Psoas muscle (tissue), 8 donors: ENCODE measurements around the gene CDH8. TPM values are rescaled to one million over a fixed set of nuclear protein-coding genes. Genes with fewer than 3 reads are reported as not detected.

Experiments used
- ATAC-seq, 4 donors: fragments of 200-7000 bp; cut with Tn5 transposase; one replicate each; pipeline ENCODE4 v1.9.1; 2020; ENCODE audit warnings: moderate library complexity in 3 of 4, mild to moderate bottlenecking in 2 of 4
- DNase-seq, 2 donors: peaks; one replicate each; pipeline ENCODE4 v3.0.0-alpha.2; 2020
- H3K27ac ChIP-seq: fragments of 200-600 bp; one replicate; pipeline ENCODE4 v1.8.0; 2022
- H3K27me3 ChIP-seq, 3 donors: fragments of 200-600 bp in 1 of 3; one replicate each; pipeline versions ENCODE4 v1.6.1 to v1.8.0; 2013 to 2022; ENCODE audit warnings: low read length in 2 of 3, mild to moderate bottlenecking in 2 of 3, moderate library complexity in 1 of 3; ENCODE audit not compliant: insufficient read depth in 3 of 3
- H3K36me3 ChIP-seq, 2 donors: fragments of 200-600 bp in 1 of 2; one replicate each; pipeline versions ENCODE4 v1.6.1 to v1.8.0; 2013 to 2022; ENCODE audit warnings: low read depth in 1 of 2, mild to moderate bottlenecking in 1 of 2, moderate library complexity in 1 of 2; ENCODE audit not compliant: insufficient read depth in 1 of 2
- H3K4me1 ChIP-seq: fragments of 200-600 bp; one replicate; pipeline ENCODE4 v1.8.0; 2022
- H3K4me3 ChIP-seq: fragments of 200-600 bp; one replicate; pipeline ENCODE4 v1.8.0; 2022; ENCODE audit warnings: mild to moderate bottlenecking
- H3K9me3 ChIP-seq: fragments of 200-600 bp; one replicate; pipeline ENCODE4 v1.8.0; 2022
- CTCF ChIP-seq: fragments of 200-600 bp; IDR thresholded peaks from one replicate; pipeline ENCODE4 v1.8.0; 2022; ENCODE audit warnings: antibody characterized with exemption
- WGBS, 3 donors: extraction: QIAGEN DNeasy Blood & Tissue Kit; methylation state at CpG; one replicate each; pipeline versions ENCODE4 v1.1.6 to v1.1.7; 2013; 5-methylcytosine and 5-hydroxymethylcytosine counted together
- intact Hi-C, 2 donors: fragments of 100-400 bp; cut with DNase I; formaldehyde crosslinking; loops; one replicate each; pipeline versions ENCODE4 v1.11.0 to v1.14.2; 2022
- polyA plus RNA-seq, 3 donors: library from polyadenylated mRNA; stranded (reverse); fragments of 200-250 nt; gene quantifications; one replicate each; pipeline ENCODE4 v1.2.3, GENCODE V29; 2013
- total RNA-seq, 4 donors: library from RNA; stranded (reverse); fragmentation: NEBNext Ultra II Directional in 2 of 4; extraction: Animal tissue kit (Norgen Biotek cat#: 25700) in 2 of 4; gene quantifications; one replicate each; pipeline versions ENCODE4 v1.2.1 to v1.2.4, GENCODE V29; 2021 to 2023
- donor health status: healthy with polysubstance abuse.
- donor health status: DM: no; HTN: no; CAD: no; lungs with moderate emphysema.
- donor health status: Bipolar disorder and iron deficiency.
- donor health status: healthy.
- donor health status: DM: yes; HTN: yes; CAD: no.
- donor health status: DM: no; HTN: no; CAD: no.
- donor health status: DM: no; HTN: no; CAD: no.
- donor health status: DM: yes; HTN: yes; CAD: no.

The CDH8 gene
- total and polyA plus RNA-seq, 7 donors, result 0.13 to 1.2 (median 0.58) TPM

GRCh38 chr16:61915569-61915968 is 120.7 kb downstream of the CDH8 start:
- ATAC-seq (no peak), DNase-seq (no peak)
- Histone ChIP-seq H3K27ac (no peak overlapping the region), H3K27me3 (no peaks in the 10 kb centered on the region), H3K4me3 (no peak overlapping the region), H3K9me3 (no peaks in the 10 kb centered on the region), H3K4me1 (no peaks in the 10 kb centered on the region), H3K36me3 (no peaks in the 10 kb centered on the region)
- intact Hi-C loops, result no loop called here
- no peak for TF ChIP-seq CTCF
- WGBS, 3 donors, result 90 to 91% (median 91%) methylated on average over 3 of the region's 3 CpGs

- DNase-seq (no peak), ATAC-seq (no peak)
- TF ChIP-seq CTCF, result no peak
- Histone ChIP-seq H3K4me1 (no peaks in the 10 kb centered on the region), H3K27me3 (no peaks in the 10 kb centered on the region), H3K9me3 (no peaks in the 10 kb centered on the region), H3K36me3 (no peaks in the 10 kb centered on the region), H3K4me3 (no peak overlapping the region), H3K27ac (no peak overlapping the region)
- 32 to 45% (median 41%) methylated on average over 3 of the region's 3 CpGs for WGBS, 3 donors
- intact Hi-C loops, result no loop called here
Measured at GRCh38 chr16:61909074-61909473, 127.2 kb downstream of the CDH8 start.

DNA sequence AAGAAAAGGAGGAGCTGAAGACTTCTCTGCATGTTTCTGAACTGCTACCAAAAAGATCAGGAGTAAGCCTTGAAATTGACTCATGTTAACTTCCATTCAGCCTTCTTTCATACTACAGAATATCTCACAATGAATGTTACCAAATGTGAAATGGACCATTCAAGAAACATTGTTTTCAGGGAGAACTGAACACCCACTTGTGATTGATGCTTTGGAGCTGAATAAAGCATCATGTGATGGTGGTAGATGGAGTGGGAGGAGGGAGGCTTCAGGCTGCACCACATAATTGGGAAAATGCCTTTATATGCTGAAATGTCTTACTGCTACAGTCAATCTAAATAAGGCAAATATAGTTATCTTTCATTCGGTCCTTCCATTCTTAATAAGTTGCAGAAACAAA is 127.8 kb downstream of the CDH8 start:
- no peak for TF ChIP-seq CTCF
- WGBS, 3 donors, result 78 to 93% (median 90%) methylated on average over 1 of the region's 1 CpG
- H3K4me3 ChIP-seq, result no peak overlapping the region
- DNase-seq, result no peak
- no peaks in the 10 kb centered on the region for H3K27me3 ChIP-seq
- H3K36me3 ChIP-seq, result no peaks in the 10 kb centered on the region
- no peaks in the 10 kb centered on the region for H3K9me3 ChIP-seq
- no peak overlapping the region for H3K27ac ChIP-seq
- intact Hi-C loops, result no loop called here
- H3K4me1 ChIP-seq, result no peaks in the 10 kb centered on the region
- ATAC-seq, result no peak

- no peaks in the 10 kb centered on the region for H3K36me3 ChIP-seq
- no peak overlapping the region for H3K4me3 ChIP-seq
- H3K9me3 ChIP-seq, result no peaks in the 10 kb centered on the region
- DNase-seq, result no peak
- no peaks in the 10 kb centered on the region for H3K4me1 ChIP-seq
- no peak for TF ChIP-seq CTCF
- no peaks in the 10 kb centered on the region for H3K27me3 ChIP-seq
- ATAC-seq, result no peak
- WGBS, 3 donors, result 80 to 91% (median 84%) methylated on average over 1 of the region's 1 CpG
- H3K27ac ChIP-seq, result no peak overlapping the region
- intact Hi-C loops, result no loop called here
Measured at GRCh38 chr16:61901689-61902088, 134.5 kb downstream of the CDH8 start.

DNA sequence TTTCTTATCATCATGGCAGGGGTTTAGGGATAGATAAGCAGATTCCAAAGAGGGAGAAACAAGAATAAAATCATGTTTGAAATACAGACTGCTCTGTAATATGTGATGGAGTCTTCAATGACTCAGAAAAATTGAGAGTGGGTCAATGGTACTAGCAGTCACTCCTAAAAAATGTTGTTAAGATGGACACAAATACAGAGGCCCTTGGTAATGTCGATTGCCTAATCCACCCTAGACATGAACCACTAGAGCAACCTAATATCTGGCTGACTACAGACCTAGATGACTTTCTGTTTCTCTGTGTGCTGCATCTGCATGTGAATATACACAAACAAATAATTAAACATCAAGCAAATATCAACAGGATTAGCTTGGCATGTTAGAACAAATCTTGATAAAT is 135.8 kb downstream of the CDH8 start:
- TF ChIP-seq CTCF, result no peak
- intact Hi-C loops, result no loop called here
- no peaks in the 10 kb centered on the region for H3K27me3 ChIP-seq
- H3K36me3 ChIP-seq, result no peaks in the 10 kb centered on the region
- H3K4me3 ChIP-seq, result no peak overlapping the region
- H3K27ac ChIP-seq, result no peak overlapping the region
- H3K9me3 ChIP-seq, result no peaks in the 10 kb centered on the region
- peak in 2 of 4 donors; percentile 31 to 68 for ATAC-seq
- 69 to 74% (median 71%) methylated on average over 1 of the region's 1 CpG for WGBS, 3 donors
- no peak for DNase-seq
- H3K4me1 ChIP-seq, result no peaks in the 10 kb centered on the region
